Skeletal muscle tissue (tissue), 4 donors: Measurements from ENCODE around the gene XRCC4. TPM values are rescaled to one million over a fixed set of nuclear protein-coding genes. Genes with fewer than 3 reads are reported as not detected.

Experiments
- H3K27ac ChIP-seq: one replicate; pipeline ENCODE4 v1.7.0; 2013; ENCODE audit warnings: mild to moderate bottlenecking, low read depth, low read length, inconsistent platforms
- H3K27me3 ChIP-seq, 3 donors: one replicate each; pipeline ENCODE4 v1.7.0; 2013; ENCODE audit warnings: low read length in 3 of 3; ENCODE audit not compliant: control insufficient read depth in 3 of 3, insufficient read depth in 3 of 3
- H3K36me3 ChIP-seq, 3 donors: one replicate each; pipeline ENCODE4 v1.7.0; 2013; ENCODE audit warnings: low read length in 3 of 3; ENCODE audit not compliant: control insufficient read depth in 3 of 3, insufficient read depth in 3 of 3
- H3K4me1 ChIP-seq, 3 donors: one replicate each; pipeline ENCODE4 v1.7.0; 2013; ENCODE audit warnings: low read length in 3 of 3, mild to moderate bottlenecking in 3 of 3; ENCODE audit not compliant: control insufficient read depth in 3 of 3, insufficient read depth in 3 of 3
- H3K4me3 ChIP-seq, 3 donors: one replicate each; pipeline ENCODE4 v1.7.0; 2013; ENCODE audit warnings: low read length in 3 of 3
- H3K9ac ChIP-seq, 3 donors: one replicate each; pipeline ENCODE4 v1.7.0; 2013; ENCODE audit warnings: low read length in 3 of 3, mild to moderate bottlenecking in 3 of 3, moderate library complexity in 2 of 3, low read depth in 1 of 3
- H3K9me3 ChIP-seq, 3 donors: one replicate each; pipeline ENCODE4 v1.7.0; 2013; ENCODE audit warnings: low read length in 3 of 3; ENCODE audit not compliant: control insufficient read depth in 3 of 3
- total RNA-seq: library from RNA; depleted of rRNA; stranded (reverse); fragments of >200 nt; gene quantifications from one replicate; pipeline ENCODE4 v1.2.3, GENCODE V29; 2014
- donor health status: Osteomylitis.

The XRCC4 gene
- total RNA-seq, 1 donor from 2014 or later: 3.7 TPM

DNA sequence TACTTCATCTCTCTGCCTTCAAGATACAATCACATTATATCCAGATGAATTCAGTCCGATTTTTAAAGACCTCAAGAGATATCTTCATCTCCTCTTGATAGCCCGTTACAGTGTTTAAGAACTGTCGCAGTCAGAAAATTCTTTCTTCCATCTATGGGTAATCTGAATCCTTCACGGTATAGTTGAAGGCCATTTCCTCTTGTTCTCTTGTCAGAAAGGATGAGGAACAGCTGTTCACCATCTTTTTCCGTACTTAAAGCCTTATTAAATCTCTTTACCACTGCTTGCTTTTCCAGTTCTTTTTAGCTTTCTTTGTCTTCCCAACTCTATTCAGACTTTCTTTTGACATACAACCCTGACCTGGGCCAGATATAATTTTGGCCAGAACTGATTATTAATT is 121.8 kb downstream of the XRCC4 start:
- no peak overlapping the region for H3K27ac ChIP-seq
- no peaks in the 10 kb centered on the region for H3K9me3 ChIP-seq
- no peak overlapping the region for H3K4me3 ChIP-seq
- H3K9ac ChIP-seq: no peak overlapping the region
- H3K36me3 ChIP-seq: no peaks in the 10 kb centered on the region
- H3K27me3 ChIP-seq: no peaks in the 10 kb centered on the region
- no peaks in the 10 kb centered on the region for H3K4me1 ChIP-seq

DNA sequence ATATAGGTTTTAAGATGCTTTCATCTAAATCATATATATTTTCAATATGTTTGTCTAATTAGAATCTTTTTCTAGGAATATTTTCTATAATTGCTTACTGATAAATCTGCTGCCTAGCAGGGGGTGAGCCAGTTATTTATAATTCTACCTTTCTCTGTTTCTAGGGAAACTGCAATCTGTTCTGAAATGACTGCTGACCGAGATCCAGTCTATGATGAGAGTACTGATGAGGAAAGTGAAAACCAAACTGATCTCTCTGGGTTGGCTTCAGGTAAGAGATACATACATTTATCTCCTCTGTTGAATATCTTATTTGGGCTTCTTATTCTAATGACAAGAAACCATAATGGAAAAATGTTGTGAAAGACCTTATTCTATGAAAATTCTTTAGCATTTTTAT is 127.3 kb downstream of the XRCC4 start:
- no peak overlapping the region for H3K27ac ChIP-seq
- H3K4me3 ChIP-seq: no peak overlapping the region
- H3K4me1 ChIP-seq: no peaks in the 10 kb centered on the region
- H3K9ac ChIP-seq: no peak overlapping the region
- no peaks in the 10 kb centered on the region for H3K27me3 ChIP-seq
- H3K9me3 ChIP-seq: no peaks in the 10 kb centered on the region
- no peaks in the 10 kb centered on the region for H3K36me3 ChIP-seq

GRCh38 chr5:83209963-83210362 is 132.6 kb downstream of the XRCC4 start:
- Histone ChIP-seq H3K4me1 (no peaks in the 10 kb centered on the region), H3K4me3 (no peak overlapping the region), H3K36me3 (no peaks in the 10 kb centered on the region), H3K9ac (no peak overlapping the region), H3K27me3 (no peaks in the 10 kb centered on the region), H3K9me3 (no peaks in the 10 kb centered on the region), H3K27ac (no peak overlapping the region)

- H3K4me3 ChIP-seq: no peak overlapping the region
- H3K9ac ChIP-seq: no peak overlapping the region
- H3K36me3 ChIP-seq: no peaks in the 10 kb centered on the region
- no peaks in the 10 kb centered on the region for H3K4me1 ChIP-seq
- no peaks in the 10 kb centered on the region for H3K9me3 ChIP-seq
- no peak overlapping the region for H3K27ac ChIP-seq
- H3K27me3 ChIP-seq: no peaks in the 10 kb centered on the region
These were observed 141.7 kb downstream of the XRCC4 start for GRCh38 chr5:83219077-83219476.

- H3K9ac ChIP-seq: no peak overlapping the region
- no peaks in the 10 kb centered on the region for H3K36me3 ChIP-seq
- no peaks in the 10 kb centered on the region for H3K27me3 ChIP-seq
- no peak overlapping the region for H3K27ac ChIP-seq
- H3K9me3 ChIP-seq: no peaks in the 10 kb centered on the region
- no peak overlapping the region for H3K4me3 ChIP-seq
- no peaks in the 10 kb centered on the region for H3K4me1 ChIP-seq
These were observed 142.1 kb downstream of the XRCC4 start for GRCh38 chr5:83219495-83219894.

DNA sequence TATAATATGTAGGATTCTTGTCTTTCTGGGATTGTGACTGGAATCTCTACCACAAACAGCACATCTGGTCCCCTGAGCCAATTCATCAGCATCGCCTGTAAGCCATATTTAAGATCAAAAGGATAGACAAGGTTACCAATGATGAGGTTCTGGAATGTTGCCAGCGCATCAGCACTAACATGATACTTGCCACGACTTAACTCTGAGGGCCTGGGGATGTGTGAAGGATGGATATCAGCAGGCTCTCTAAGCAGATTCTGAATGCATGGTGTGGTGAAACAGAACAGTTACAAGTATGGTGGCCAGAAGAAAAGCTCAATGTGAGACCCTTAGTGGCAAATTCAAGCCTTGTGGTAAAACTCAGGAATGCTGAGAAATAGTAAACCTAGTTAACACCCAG is 143.0 kb downstream of the XRCC4 start:
- H3K4me3 ChIP-seq: no peak overlapping the region
- no peaks in the 10 kb centered on the region for H3K27me3 ChIP-seq
- no peaks in the 10 kb centered on the region for H3K9me3 ChIP-seq
- no peaks in the 10 kb centered on the region for H3K4me1 ChIP-seq
- no peak overlapping the region for H3K9ac ChIP-seq
- no peak overlapping the region for H3K27ac ChIP-seq
- no peaks in the 10 kb centered on the region for H3K36me3 ChIP-seq

GRCh38 chr5:83222906-83223305 is 145.6 kb downstream of the XRCC4 start:
- Histone ChIP-seq H3K4me3 (no peak overlapping the region), H3K36me3 (no peaks in the 10 kb centered on the region), H3K9me3 (no peaks in the 10 kb centered on the region), H3K27me3 (no peaks in the 10 kb centered on the region), H3K4me1 (no peaks in the 10 kb centered on the region), H3K9ac (no peak overlapping the region), H3K27ac (no peak overlapping the region)

GRCh38 chr5:83227611-83228010 is 150.3 kb downstream of the XRCC4 start:
- Histone ChIP-seq H3K36me3 (no peaks in the 10 kb centered on the region), H3K9ac (no peak overlapping the region), H3K27ac (no peak overlapping the region), H3K4me3 (no peak overlapping the region), H3K9me3 (no peaks in the 10 kb centered on the region), H3K27me3 (no peaks in the 10 kb centered on the region), H3K4me1 (no peaks in the 10 kb centered on the region)

DNA sequence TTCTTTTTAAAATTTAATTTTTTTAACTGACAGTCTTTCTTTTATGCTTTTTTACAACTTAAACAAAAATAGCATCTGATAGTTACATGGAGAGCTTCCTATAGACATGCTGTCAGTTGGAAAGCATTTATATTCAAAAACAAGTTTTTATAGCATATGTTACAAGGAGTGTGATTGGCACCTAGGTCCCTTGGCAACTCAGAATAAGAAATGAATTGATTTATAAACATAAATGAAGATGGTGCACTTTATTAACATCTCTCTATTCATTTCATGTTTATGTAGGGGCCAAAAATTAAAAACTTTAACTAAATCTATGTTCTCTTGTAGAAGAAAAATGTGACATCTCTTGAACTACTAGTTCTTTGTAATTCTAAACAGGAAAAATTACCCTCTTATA is 153.2 kb downstream of the XRCC4 start:
- no peaks in the 10 kb centered on the region for H3K9me3 ChIP-seq
- H3K27ac ChIP-seq: no peak overlapping the region
- H3K4me3 ChIP-seq: no peak overlapping the region
- H3K9ac ChIP-seq: no peak overlapping the region
- H3K36me3 ChIP-seq: no peaks in the 10 kb centered on the region
- H3K27me3 ChIP-seq: no peaks in the 10 kb centered on the region
- H3K4me1 ChIP-seq: no peaks in the 10 kb centered on the region

GRCh38 chr5:83244516-83244915 is 167.2 kb downstream of the XRCC4 start:
- Histone ChIP-seq H3K36me3 (no peaks in the 10 kb centered on the region), H3K9ac (no peak overlapping the region), H3K4me3 (no peak overlapping the region), H3K4me1 (no peaks in the 10 kb centered on the region), H3K27me3 (no peaks in the 10 kb centered on the region), H3K9me3 (no peaks in the 10 kb centered on the region), H3K27ac (no peak overlapping the region)

GRCh38 chr5:83245037-83245436 is 167.7 kb downstream of the XRCC4 start:
- Histone ChIP-seq H3K4me3 (no peak overlapping the region), H3K9me3 (no peaks in the 10 kb centered on the region), H3K9ac (no peak overlapping the region), H3K4me1 (no peaks in the 10 kb centered on the region), H3K36me3 (no peaks in the 10 kb centered on the region), H3K27me3 (no peaks in the 10 kb centered on the region), H3K27ac (no peak overlapping the region)
